GM23338 (cell line): Measurements from ENCODE around the gene IGFBP7. TPM values are rescaled to one million over a fixed set of nuclear protein-coding genes. Genes with fewer than 3 reads are reported as not detected.

Source experiments
- ATAC-seq: fragments of 200-7000 bp; cut with Tn5 transposase; 3 replicates; pipeline ENCODE4 v1.9.1; 2020
- DNase-seq: peaks from one replicate; pipeline ENCODE4 v3.0.0-alpha.2; 2015; ENCODE audit warnings: low spot score
- H2AFZ ChIP-seq: fragments of 200-600 bp; sonication (generic); 2 replicates; pipeline ENCODE4 v1.8.0; 2016; ENCODE audit warnings: antibody characterized with exemption, mild to moderate bottlenecking, moderate library complexity
- H3F3A ChIP-seq: fragments of 200-600 bp; sonication (generic); replicated peaks from 2 replicates; pipeline ENCODE4 v1.8.0; 2017; ENCODE audit warnings: antibody characterized with exemption, mixed run types, low read depth
- H3K27ac ChIP-seq: fragments of 200-600 bp; sonication (generic); 2 replicates; pipeline ENCODE4 v1.6.1; 2016; ENCODE audit warnings: low read depth
- H3K27me3 ChIP-seq: fragments of 200-600 bp; sonication (generic); 2 replicates; pipeline ENCODE4 v1.8.0; 2016; ENCODE audit warnings: mild to moderate bottlenecking, mixed run types, moderate library complexity; ENCODE audit not compliant: insufficient read depth
- H3K36me3 ChIP-seq: fragments of 200-600 bp; sonication (generic); 2 replicates; pipeline ENCODE4 v1.8.0; 2016; ENCODE audit warnings: mild to moderate bottlenecking; ENCODE audit not compliant: insufficient read depth
- H3K4me1 ChIP-seq: fragments of 200-600 bp; sonication (generic); 2 replicates; pipeline ENCODE4 v1.8.0; 2016; ENCODE audit warnings: mild to moderate bottlenecking, moderate library complexity; ENCODE audit not compliant: insufficient read depth
- H3K4me2 ChIP-seq: fragments of 200-600 bp; sonication (generic); 2 replicates; pipeline ENCODE4 v1.7.1; 2017; ENCODE audit warnings: mixed run types
- H3K4me3 ChIP-seq: fragments of 200-600 bp; sonication (generic); 2 replicates; pipeline ENCODE4 v1.6.1; 2016; ENCODE audit warnings: mixed run types
- H3K79me2 ChIP-seq: fragments of 200-600 bp; sonication (generic); replicated peaks from 2 replicates; pipeline ENCODE4 v1.8.0; 2017; ENCODE audit warnings: mild to moderate bottlenecking; ENCODE audit not compliant: insufficient read depth
- H3K9me2 ChIP-seq: fragments of 200-600 bp; sonication (generic); 2 replicates; pipeline ENCODE4 v1.8.0; 2017; ENCODE audit not compliant: insufficient read depth
- H4K20me1 ChIP-seq: fragments of 200-600 bp; sonication (generic); replicated peaks from 2 replicates; pipeline ENCODE4 v1.8.0; 2017; ENCODE audit warnings: mild to moderate bottlenecking; ENCODE audit not compliant: insufficient read depth
- H3K27ac Mint-ChIP-seq: 2 replicates; pipeline ENCODE4 v1.8.0; 2020; ENCODE audit warnings: inconsistent platforms, mild to moderate bottlenecking, moderate library complexity, mixed read lengths
- H3K27me3 Mint-ChIP-seq: 3 replicates; pipeline ENCODE4 v1.8.0; 2022; ENCODE audit warnings: low read depth, mild to moderate bottlenecking, moderate library complexity, mixed read lengths, inconsistent platforms; ENCODE audit not compliant: insufficient read depth, poor library complexity
- H3K36me3 Mint-ChIP-seq: 3 replicates; pipeline ENCODE4 v1.8.0; 2021; ENCODE audit warnings: low read depth, mild to moderate bottlenecking, inconsistent platforms, moderate library complexity, mixed read lengths
- H3K4me1 Mint-ChIP-seq: 3 replicates; pipeline ENCODE4 v1.8.0; 2020; ENCODE audit warnings: mild to moderate bottlenecking, inconsistent platforms, mixed read lengths
- H3K4me3 Mint-ChIP-seq: 3 replicates; pipeline ENCODE4 v1.8.0; 2021; ENCODE audit warnings: moderate library complexity, mild to moderate bottlenecking, inconsistent platforms, mixed read lengths
- H3K9me3 Mint-ChIP-seq: 3 replicates; pipeline ENCODE4 v1.8.0; 2020; ENCODE audit warnings: moderate library complexity, mild to moderate bottlenecking, inconsistent platforms, mixed read lengths
- CREB1 ChIP-seq: fragments of 250-450 bp; sonication (Bioruptor Pico); IDR thresholded peaks from 2 replicates; pipeline ENCODE4 v1.5.0; 2020; ENCODE audit warnings: low read depth, mild to moderate bottlenecking, moderate library complexity
- CTCF ChIP-seq, 2 experiments: fragments of 200-600 bp in 1 of 2; sonication (generic) in 1 of 2; conservative IDR thresholded peaks; 2 replicates each; pipeline versions ENCODE4 v1.5.1 to v1.6.1; 2016 to 2017; ENCODE audit warnings: antibody characterized with exemption in 2 of 2, low read depth in 2 of 2, mild to moderate bottlenecking in 2 of 2, moderate library complexity in 1 of 2
- EZH2 ChIP-seq: fragments of 200-600 bp; sonication (generic); IDR thresholded peaks from one replicate; pipeline ENCODE4 v1.8.0; 2017; ENCODE audit warnings: antibody characterized with exemption, mild to moderate bottlenecking, low read depth; ENCODE audit not compliant: unreplicated experiment
- EZH2phosphoT487 ChIP-seq: fragments of 200-600 bp; sonication (generic); IDR thresholded peaks from one replicate; pipeline ENCODE4 v1.8.1; 2018; ENCODE audit warnings: antibody characterized with exemption; ENCODE audit not compliant: unreplicated experiment
- JUNB ChIP-seq: IDR thresholded peaks from one replicate; pipeline ENCODE4 v1.6.1; 2016; ENCODE audit warnings: antibody characterized with exemption; ENCODE audit not compliant: unreplicated experiment
- NANOG ChIP-seq: IDR thresholded peaks from 2 replicates; pipeline ENCODE4 v1.6.1; 2016; ENCODE audit warnings: antibody characterized with exemption, borderline replicate concordance
- POLR2AphosphoS5 ChIP-seq: IDR thresholded peaks from 2 replicates; pipeline ENCODE4 v1.6.1; 2016; ENCODE audit warnings: antibody characterized with exemption, low read depth
- STAT1 ChIP-seq: IDR thresholded peaks from one replicate; pipeline ENCODE4 v1.6.1; 2016; ENCODE audit warnings: antibody characterized with exemption; ENCODE audit not compliant: unreplicated experiment
- ZNF114 ChIP-seq: fragments of 250-450 bp; sonication (Bioruptor Pico); IDR thresholded peaks from 2 replicates; pipeline ENCODE4 v1.5.0; 2020; ENCODE audit warnings: mild to moderate bottlenecking, moderate library complexity
- ZNF331 ChIP-seq: fragments of 250-450 bp; sonication (Bioruptor Pico); IDR thresholded peaks from 2 replicates; pipeline ENCODE4 v1.5.0; 2020; ENCODE audit warnings: low read depth, mild to moderate bottlenecking, moderate library complexity
- ZNF462 ChIP-seq: fragments of 250-450 bp; sonication (Bioruptor Pico); IDR thresholded peaks from 2 replicates; pipeline ENCODE4 v1.5.0; 2020; ENCODE audit warnings: mild to moderate bottlenecking, moderate library complexity
- polyA plus RNA-seq: library from polyadenylated mRNA; unstranded; fragments of >200 nt; fragmentation: Nextera tagmentation; extraction: Ambion mirVana; gene quantifications from 2 replicates; pipeline ENCODE4 v1.2.1, GENCODE V29; 2016
- total RNA-seq: library from RNA; depleted of rRNA; stranded (reverse); fragments of >200 nt; shearing (Covaris generic); gene quantifications from 2 replicates; pipeline ENCODE4 v1.2.3, GENCODE V29; 2014
- TF ChIP-seq, protein P1 (sequence below): IDR thresholded peaks from one replicate; pipeline ENCODE4 v1.6.1; 2018; ENCODE audit warnings: antibody characterized with exemption; ENCODE audit not compliant: unreplicated experiment
- TF ChIP-seq, protein P2 (sequence below): IDR thresholded peaks from 2 replicates; pipeline ENCODE4 v1.6.1; 2016; ENCODE audit warnings: antibody characterized with exemption

Gene IGFBP7
- total and polyA plus RNA-seq, 2 experiments from 2014 or later, result 0.49 to 7.9 TPM

- no peak overlapping the region for H3K27ac ChIP-seq
- H3F3A ChIP-seq, result peaks cover 6% of the 10 kb centered on the region
- H3K27ac Mint-ChIP-seq, result no peak overlapping the region
- H3K4me1 Mint-ChIP-seq, result peaks cover 18% of the 10 kb centered on the region
- H3K36me3 ChIP-seq, result no peaks in the 10 kb centered on the region
- H3K4me3 ChIP-seq, result no peak overlapping the region
- H4K20me1 ChIP-seq, result no peaks in the 10 kb centered on the region
- H3K9me2 ChIP-seq, result no peaks in the 10 kb centered on the region
- no peaks in the 10 kb centered on the region for H3K79me2 ChIP-seq
- no peak overlapping the region for H3K4me3 Mint-ChIP-seq
- ATAC-seq, result no peak
- no peak overlapping the region for H2AFZ ChIP-seq
- DNase-seq, result no peak
- H3K27me3 Mint-ChIP-seq, result peaks cover 24% of the 10 kb centered on the region
- peaks cover 49% of the 10 kb centered on the region for H3K27me3 ChIP-seq
- no peak overlapping the region for H3K4me2 ChIP-seq
- H3K36me3 Mint-ChIP-seq, result no peaks in the 10 kb centered on the region; the same call in 2 of the 3 replicates
- no peaks in the 10 kb centered on the region for H3K9me3 Mint-ChIP-seq
- TF ChIP-seq EZH2phosphoT487, result no peak
- TF ChIP-seq CREB1 (CRISPR knock-in tag), result no peak
- no peak for TF ChIP-seq EZH2
- TF ChIP-seq STAT1, result no peak
- no peak for TF ChIP-seq ZNF331 (CRISPR knock-in tag)
- no peak for TF ChIP-seq CTCF (conservative IDR thresholded peaks at IDR 0.05; ENCODE audit: low read depth in 2 of 2)
- TF ChIP-seq, protein P1, sequence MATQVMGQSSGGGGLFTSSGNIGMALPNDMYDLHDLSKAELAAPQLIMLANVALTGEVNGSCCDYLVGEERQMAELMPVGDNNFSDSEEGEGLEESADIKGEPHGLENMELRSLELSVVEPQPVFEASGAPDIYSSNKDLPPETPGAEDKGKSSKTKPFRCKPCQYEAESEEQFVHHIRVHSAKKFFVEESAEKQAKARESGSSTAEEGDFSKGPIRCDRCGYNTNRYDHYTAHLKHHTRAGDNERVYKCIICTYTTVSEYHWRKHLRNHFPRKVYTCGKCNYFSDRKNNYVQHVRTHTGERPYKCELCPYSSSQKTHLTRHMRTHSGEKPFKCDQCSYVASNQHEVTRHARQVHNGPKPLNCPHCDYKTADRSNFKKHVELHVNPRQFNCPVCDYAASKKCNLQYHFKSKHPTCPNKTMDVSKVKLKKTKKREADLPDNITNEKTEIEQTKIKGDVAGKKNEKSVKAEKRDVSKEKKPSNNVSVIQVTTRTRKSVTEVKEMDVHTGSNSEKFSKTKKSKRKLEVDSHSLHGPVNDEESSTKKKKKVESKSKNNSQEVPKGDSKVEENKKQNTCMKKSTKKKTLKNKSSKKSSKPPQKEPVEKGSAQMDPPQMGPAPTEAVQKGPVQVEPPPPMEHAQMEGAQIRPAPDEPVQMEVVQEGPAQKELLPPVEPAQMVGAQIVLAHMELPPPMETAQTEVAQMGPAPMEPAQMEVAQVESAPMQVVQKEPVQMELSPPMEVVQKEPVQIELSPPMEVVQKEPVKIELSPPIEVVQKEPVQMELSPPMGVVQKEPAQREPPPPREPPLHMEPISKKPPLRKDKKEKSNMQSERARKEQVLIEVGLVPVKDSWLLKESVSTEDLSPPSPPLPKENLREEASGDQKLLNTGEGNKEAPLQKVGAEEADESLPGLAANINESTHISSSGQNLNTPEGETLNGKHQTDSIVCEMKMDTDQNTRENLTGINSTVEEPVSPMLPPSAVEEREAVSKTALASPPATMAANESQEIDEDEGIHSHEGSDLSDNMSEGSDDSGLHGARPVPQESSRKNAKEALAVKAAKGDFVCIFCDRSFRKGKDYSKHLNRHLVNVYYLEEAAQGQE, result no peak
- TF ChIP-seq NANOG, result no peak
- TF ChIP-seq, protein P2, sequence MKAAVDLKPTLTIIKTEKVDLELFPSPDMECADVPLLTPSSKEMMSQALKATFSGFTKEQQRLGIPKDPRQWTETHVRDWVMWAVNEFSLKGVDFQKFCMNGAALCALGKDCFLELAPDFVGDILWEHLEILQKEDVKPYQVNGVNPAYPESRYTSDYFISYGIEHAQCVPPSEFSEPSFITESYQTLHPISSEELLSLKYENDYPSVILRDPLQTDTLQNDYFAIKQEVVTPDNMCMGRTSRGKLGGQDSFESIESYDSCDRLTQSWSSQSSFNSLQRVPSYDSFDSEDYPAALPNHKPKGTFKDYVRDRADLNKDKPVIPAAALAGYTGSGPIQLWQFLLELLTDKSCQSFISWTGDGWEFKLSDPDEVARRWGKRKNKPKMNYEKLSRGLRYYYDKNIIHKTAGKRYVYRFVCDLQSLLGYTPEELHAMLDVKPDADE, result no peak
- TF ChIP-seq POLR2AphosphoS5, result no peak
- TF ChIP-seq JUNB, result no peak
- TF ChIP-seq ZNF462 (CRISPR knock-in tag), result no peak
- no peak for TF ChIP-seq ZNF114 (CRISPR knock-in tag)
- H3K4me1 ChIP-seq, result peaks cover 22% of the 10 kb centered on the region
Measured at GRCh38 chr4:57106181-57106580, 4.0 kb downstream of the IGFBP7 start.
